Measurements from ENCODE around the gene ALX3.

- TF ChIP-seq CTCF (IDR thresholded peaks at IDR 0.05): no peak
- no peak for TF ChIP-seq SP1 (CRISPR knock-in tag; conservative IDR thresholded peaks at IDR 0.05)
- no peak for TF ChIP-seq IRF2 (CRISPR knock-in tag; IDR thresholded peaks at IDR 0.05; ENCODE audit: borderline replicate concordance, low read depth)
- TF ChIP-seq JUN (CRISPR knock-in tag; IDR thresholded peaks at IDR 0.05): no peak
These were observed 13.4 kb upstream of the ALX3 start for GRCh38 chr1:110083866-110084226.

All from WTC11 (cell line).